HepG2 (cell line): ENCODE results near the gene PPFIA3. TPM values are rescaled to one million over a fixed set of nuclear protein-coding genes. Genes with fewer than 3 reads are reported as not detected.
A peak's percentile ranks its signal among the peaks of the same experiment; 100 is the strongest.

Source experiments
- ATAC-seq: fragments of 200-7000 bp; cut with Tn5 transposase; 3 replicates; pipeline ENCODE4 v1.9.1; 2020; ENCODE audit warnings: mild to moderate bottlenecking, moderate library complexity
- BruUV-seq: library from RNA; stranded (reverse); fragments of 400-500 nt; replicated peaks from 2 replicates; lab custom pipeline; 2021; lab: Mats Ljungman, UMichigan
- CTCF ChIA-PET: fragments of 300-600 bp; formaldehyde crosslinking; extraction: SDS; loops from one replicate; lab custom pipeline; 2021; ENCODE audit warnings: low total read pairs, inconsistent platforms, low intra/inter-chr PET ratio; lab: Yijun Ruan, JAX
- POLR2A ChIA-PET: fragments of 350-600 bp; sonication (Branson Sonifier 250); formaldehyde crosslinking; loops from one replicate; lab custom pipeline; 2020; ENCODE audit warnings: antibody characterized with exemption, inconsistent platforms; lab: Yijun Ruan, JAX
- DNase-seq: peaks from one replicate; pipeline ENCODE4 v3.0.0-alpha.2; 2015; ENCODE audit warnings: low spot score
- FAIRE-seq: peaks from 3 replicates; lab custom pipeline; 2011; peaks lifted over from hg19 to GRCh38; lab: Jason Lieb, UNC
- H2AFZ ChIP-seq: one replicate; pipeline ENCODE4 v1.6.1; 2011; ENCODE audit warnings: low read length, inconsistent platforms
- H3K27ac ChIP-seq: fragments of 300-600 bp; 3 replicates; pipeline ENCODE4 v1.8.0; 2011; ENCODE audit warnings: mixed run types, mild to moderate bottlenecking, mixed read lengths, low read length, inconsistent platforms; ENCODE audit not compliant: insufficient read depth; ENCODE audit errors: extremely low read length
- H3K27me3 ChIP-seq, 2 experiments: fragments of 200-600 bp in 1 of 2; 2 replicates in 1 of 2; 3 replicates in 1 of 2; pipeline versions ENCODE4 v1.6.0 to v1.8.0; 2011; ENCODE audit warnings: low read length in 2 of 2, mild to moderate bottlenecking in 2 of 2, moderate library complexity in 2 of 2, inconsistent platforms in 1 of 2; ENCODE audit not compliant: insufficient read depth in 2 of 2, control insufficient read depth in 1 of 2
- H3K36me3 ChIP-seq, 2 experiments: fragments of 200-600 bp in 1 of 2; replicated peaks in 1 of 2; 2 replicates in 1 of 2; 3 replicates in 1 of 2; pipeline versions ENCODE4 v1.5.1 to v1.8.0; 2011; ENCODE audit warnings: low read length in 2 of 2, inconsistent platforms in 1 of 2; ENCODE audit not compliant: insufficient read depth in 2 of 2, control insufficient read depth in 1 of 2
- H3K4me1 ChIP-seq: 2 replicates; pipeline ENCODE4 v1.5.1; 2012; ENCODE audit warnings: low read length, inconsistent platforms; ENCODE audit not compliant: insufficient read depth
- H3K4me2 ChIP-seq: 2 replicates; pipeline ENCODE4 v1.6.0; 2011; ENCODE audit warnings: low read depth, low read length, inconsistent platforms
- H3K4me3 ChIP-seq, 3 experiments: fragments of 200-600 bp in 1 of 3; sonication (generic), shearing (Covaris generic) in 1 of 3; replicated peaks in 1 of 3; 2 replicates each; pipeline ENCODE4 v1.5.1; 2011 to 2016; ENCODE audit warnings: low read length in 3 of 3, inconsistent platforms in 2 of 3, low read depth in 2 of 3, mild to moderate bottlenecking in 2 of 3, control low read depth in 1 of 3, mixed read lengths in 1 of 3; ENCODE audit not compliant: insufficient read depth in 1 of 3
- H3K79me2 ChIP-seq: one replicate; pipeline ENCODE4 v1.6.1; 2011; ENCODE audit warnings: low read length, inconsistent platforms; ENCODE audit not compliant: insufficient read depth
- H3K9ac ChIP-seq: 2 replicates; pipeline ENCODE4 v1.6.0; 2011; ENCODE audit warnings: mild to moderate bottlenecking, low read depth, low read length, inconsistent platforms; ENCODE audit not compliant: insufficient read depth
- H3K9me3 ChIP-seq: 2 replicates; pipeline ENCODE4 v1.5.1; 2012; ENCODE audit warnings: mild to moderate bottlenecking, low read length
- H4K20me1 ChIP-seq: 2 replicates; pipeline ENCODE4 v1.6.0; 2011; ENCODE audit warnings: inconsistent platforms, mild to moderate bottlenecking, low read length, moderate library complexity; ENCODE audit not compliant: insufficient read depth
- BCL3 ChIP-seq: sonication (generic); formaldehyde crosslinking; IDR thresholded peaks from 2 replicates; pipeline ENCODE4 v1.5.1; 2020; ENCODE audit warnings: mild to moderate bottlenecking, missing genetic modification reagents, moderate library complexity
- DDIT3 ChIP-seq: sonication (generic); formaldehyde crosslinking; IDR thresholded peaks from 2 replicates; pipeline ENCODE4 v1.4.0; 2020; ENCODE audit warnings: mild to moderate bottlenecking, missing genetic modification reagents
- KLF6 ChIP-seq: IDR thresholded peaks from 2 replicates; pipeline ENCODE4 v1.8.0; 2016; ENCODE audit warnings: missing biosample characterization, missing genetic modification reagents
- MATR3 ChIP-seq: sonication (generic); formaldehyde crosslinking; IDR thresholded peaks from 2 replicates; pipeline ENCODE4 v1.4.0; 2020; ENCODE audit warnings: missing genetic modification reagents
- MYNN ChIP-seq: sonication (generic); formaldehyde crosslinking; IDR thresholded peaks from 2 replicates; pipeline ENCODE4 v1.4.0; 2020; ENCODE audit warnings: mild to moderate bottlenecking, low read depth, missing genetic modification reagents
- PATZ1 ChIP-seq: sonication (generic); formaldehyde crosslinking; IDR thresholded peaks from 2 replicates; pipeline ENCODE4 v1.4.0; 2020; ENCODE audit warnings: missing genetic modification reagents
- PLRG1 ChIP-seq: fragments of 450-650 bp; conservative IDR thresholded peaks from 2 replicates; pipeline ENCODE4 v1.6.1; 2016
- POLR2AphosphoS5 ChIP-seq: IDR thresholded peaks from 2 replicates; pipeline ENCODE4 v1.6.1; 2012; ENCODE audit warnings: low read depth, low read length
- RNF219 ChIP-seq: sonication (generic); formaldehyde crosslinking; IDR thresholded peaks from 2 replicates; pipeline ENCODE4 v1.5.0; 2020; ENCODE audit warnings: mild to moderate bottlenecking, missing genetic modification reagents
- ZBTB37 ChIP-seq: sonication (generic); formaldehyde crosslinking; IDR thresholded peaks from 2 replicates; pipeline ENCODE4 v1.4.0; 2020; ENCODE audit warnings: mild to moderate bottlenecking, missing genetic modification reagents
- ZFYVE20 ChIP-seq: sonication (generic); formaldehyde crosslinking; IDR thresholded peaks from 2 replicates; pipeline ENCODE4 v1.8.0; 2023; ENCODE audit warnings: low read depth, mild to moderate bottlenecking, moderate library complexity, missing genetic modification reagents, borderline replicate concordance
- ZNF253 ChIP-seq: sonication (generic); formaldehyde crosslinking; IDR thresholded peaks from 2 replicates; pipeline ENCODE4 v1.8.0; 2022; ENCODE audit warnings: mild to moderate bottlenecking, missing genetic modification reagents, borderline replicate concordance
- ZNF354B ChIP-seq: sonication (generic); formaldehyde crosslinking; IDR thresholded peaks from 2 replicates; pipeline ENCODE4 v1.8.0; 2022; ENCODE audit warnings: mild to moderate bottlenecking, missing genetic modification reagents
- ZNF501 ChIP-seq: sonication (generic); formaldehyde crosslinking; IDR thresholded peaks from 2 replicates; pipeline ENCODE4 v1.5.1; 2020; ENCODE audit warnings: mild to moderate bottlenecking, moderate library complexity, missing genetic modification reagents
- ZNF549 ChIP-seq: sonication (generic); formaldehyde crosslinking; IDR thresholded peaks from 2 replicates; pipeline ENCODE4 v1.5.0; 2020; ENCODE audit warnings: missing genetic modification reagents
- ZNF768 ChIP-seq: sonication (generic); formaldehyde crosslinking; IDR thresholded peaks from 2 replicates; pipeline ENCODE4 v1.4.0; 2020; ENCODE audit warnings: missing genetic modification reagents
- WGBS: methylation state at CpG from one replicate; pipeline ENCODE4 v1.1.6; 2017; ENCODE audit warnings: low lambda C conversion rate; 5-methylcytosine and 5-hydroxymethylcytosine counted together
- in situ Hi-C: cut with HindIII; loops from 2 replicates; pipeline ENCODE4 v1.10.0; 2017; ENCODE audit warnings: low pct_unique_long_range_greater_than_20kb; ENCODE audit not compliant: extremely low pct_ligation_motif_present
- intact Hi-C: fragments of 100-400 bp; cut with micrococcal nuclease; formaldehyde crosslinking; loops from one replicate; pipeline ENCODE4 v1.10.0; 2022; ENCODE audit not compliant: unreplicated experiment
- polyA plus RNA-seq, 8 experiments: library from polyadenylated mRNA; depleted of rRNA in 3 of 8; stranded (reverse) in 7 of 8; unstranded in 1 of 8; fragments of >200 nt; fragmentation: Illumina TruSeq in 4 of 8; extraction: Trizol in 4 of 8; gene quantifications; 2 replicates each; pipeline versions ENCODE4 v1.2.1 to v1.2.3, GENCODE V29; 2011 to 2016; ENCODE audit warnings: low read depth in 4 of 8, missing spikeins in 1 of 8, mixed read lengths in 1 of 8; ENCODE audit not compliant: insufficient read depth in 1 of 8
- total RNA-seq, 5 experiments: library from RNA; depleted of rRNA; stranded (reverse); fragments of >200 nt; fragmentation: Illumina TruSeq; extraction: Trizol; gene quantifications; 2 replicates each; pipeline ENCODE4 v1.2.3, GENCODE V29; 2016; ENCODE audit warnings: low read depth in 1 of 5

PPFIA3 gene
- total and polyA plus RNA-seq, 2 of the 13 experiments (the other 11 are each of a cell fraction or from before 2014, with no cell fraction given) = 6.7 to 8.6 TPM

GRCh38 chr19:49114630-49115363, 4.5 kb upstream of the PPFIA3 start (continued):
- TF ChIP-seq ZNF768 (CRISPR knock-in tag) (peak; percentile 31; the same call in 1 of the 2 replicates), ZNF549 (CRISPR knock-in tag) (no peak), BCL3 (peak; percentile 12; the same call in 1 of the 2 replicates), PATZ1 (CRISPR knock-in tag) (0 out of 2 replicates have a peak, but pooled peaks have one; percentile 11), POLR2AphosphoS5 (0 out of 2 replicates have a peak, but pooled peaks have one; percentile 22), KLF6 (CRISPR knock-in tag) (no peak)

GRCh38 chr19:49116544-49116943, 2.8 kb upstream of the PPFIA3 start:
- Histone ChIP-seq H3K79me2 (peaks cover 4% of the 10 kb centered on the region), H3K27me3 (peaks cover 0 to 7% of the 10 kb centered on the region in 2 experiments; a peak in 1 of 5 replicates), H3K4me2 (no peak overlapping the region), H3K4me3 (no peak overlapping the region), H3K9ac (no peak overlapping the region), H3K36me3 (no peaks in the 10 kb centered on the region), H4K20me1 (no peaks in the 10 kb centered on the region), H3K9me3 (no peaks in the 10 kb centered on the region), H3K27ac (no peak overlapping the region), H3K4me1 (peaks cover 59% of the 10 kb centered on the region), H2AFZ (no peak overlapping the region)
- no peak for ATAC-seq
- FAIRE-seq = no peak
- BruUV-seq = no TSS peak
- in situ Hi-C loops = loop anchor here (5.0 kb wide), 1 partner anchor 36 kb away; no protein-coding TSS in a partner anchor
- WGBS = 63% methylated on average over 1 of the region's 1 CpG
- no peak for DNase-seq
- POLR2A ChIA-PET = interaction anchor here (2.1 kb wide), 1 partner anchor 11 kb away, joined by 9 read pairs; no protein-coding TSS in a partner anchor
- CTCF ChIA-PET = no interaction called here
- intact Hi-C loops = no loop called here
- no peak for TF ChIP-seq MYNN (CRISPR knock-in tag)
- no peak for TF ChIP-seq ZNF501
- no peak for TF ChIP-seq RNF219 (CRISPR knock-in tag)
- no peak for TF ChIP-seq ZNF253
- no peak for TF ChIP-seq ZNF354B (CRISPR knock-in tag)
- TF ChIP-seq ZBTB37 (CRISPR knock-in tag) = no peak
- TF ChIP-seq ZFYVE20 (CRISPR knock-in tag) = no peak
- TF ChIP-seq MATR3 (CRISPR knock-in tag) = no peak
- no peak for TF ChIP-seq DDIT3 (CRISPR knock-in tag)
- TF ChIP-seq PLRG1 = no peak
